Endothelial cell of hepatic sinusoid (primary cell): ENCODE data around the gene TANK.
"Not testable (repeated sequence)": the region's sequence is repeated elsewhere in the genome, so short reads cannot be mapped to it uniquely, and the experiment has no call there.

Experiments
- in situ Hi-C: cut with HindIII; loops from 2 replicates; pipeline ENCODE4 v1.10.0; 2017; ENCODE audit warnings: low sequenced_read_pairs

Gene TANK

DNA sequence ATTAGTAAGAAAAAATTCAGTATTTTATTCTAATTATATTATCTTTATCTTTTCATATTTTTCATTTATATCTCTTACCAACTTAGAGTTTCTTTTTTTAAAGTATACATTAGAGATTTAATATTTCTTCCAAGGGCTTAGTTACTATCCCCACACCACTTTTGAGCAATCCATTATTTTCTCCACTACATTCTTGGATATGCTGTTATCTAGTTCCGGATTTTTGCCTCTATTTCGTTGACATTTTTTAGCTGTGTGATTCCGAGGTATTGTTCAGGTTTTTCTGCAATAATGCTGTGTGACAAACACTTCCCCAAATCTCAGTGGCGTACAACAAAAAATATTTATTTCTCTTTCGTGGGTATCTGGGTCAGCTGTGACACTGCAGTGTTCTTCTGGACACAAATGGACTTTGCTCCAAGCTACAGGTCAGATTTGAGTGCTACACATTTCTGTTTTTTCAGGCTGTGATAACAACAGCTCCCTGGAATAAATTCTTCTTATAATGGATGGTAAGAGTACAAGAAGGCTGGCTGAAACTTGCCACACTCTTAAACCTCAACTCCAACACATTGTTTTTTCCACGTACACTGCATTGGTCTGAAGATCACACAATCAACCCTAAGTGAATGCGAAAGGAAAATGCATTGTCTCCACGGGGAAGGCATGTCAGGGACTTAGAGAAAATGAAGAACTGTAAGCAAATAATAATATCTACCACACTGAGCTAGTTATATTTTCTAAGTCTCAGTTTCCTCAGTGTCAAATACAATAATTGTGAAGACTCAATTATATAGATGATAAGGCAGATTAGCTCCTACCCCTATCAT lies 97.1 kb downstream of the TANK start:
- in situ Hi-C loops = no loop called here

DNA sequence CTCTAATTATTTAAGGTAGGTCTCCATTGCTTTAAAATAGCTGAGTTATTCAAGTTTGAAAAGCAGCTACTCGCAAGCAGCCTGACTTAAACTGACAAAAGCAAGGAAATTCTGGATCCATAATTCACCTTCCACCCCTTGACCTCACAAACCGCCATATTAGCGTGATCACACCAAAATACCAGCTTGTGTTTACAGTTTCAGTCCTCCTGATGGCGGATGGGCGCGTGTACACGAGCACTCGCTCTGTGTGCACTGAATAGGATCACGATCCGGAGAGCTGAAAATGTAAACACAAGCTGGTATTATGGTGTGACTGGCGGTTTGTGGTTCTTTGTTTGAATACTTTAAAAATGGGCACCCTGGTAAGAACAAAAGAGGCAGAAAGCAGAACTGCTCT lies 105.6 kb downstream of the TANK start:
- in situ Hi-C loops = no loop called here

- in situ Hi-C loops = no loop called here
Measured at GRCh38 chr2:161269111-161269510, 108.9 kb downstream of the TANK start.

- in situ Hi-C loops = no loop called here
Measured at GRCh38 chr2:161273038-161273760, 113.0 kb downstream of the TANK start.

DNA sequence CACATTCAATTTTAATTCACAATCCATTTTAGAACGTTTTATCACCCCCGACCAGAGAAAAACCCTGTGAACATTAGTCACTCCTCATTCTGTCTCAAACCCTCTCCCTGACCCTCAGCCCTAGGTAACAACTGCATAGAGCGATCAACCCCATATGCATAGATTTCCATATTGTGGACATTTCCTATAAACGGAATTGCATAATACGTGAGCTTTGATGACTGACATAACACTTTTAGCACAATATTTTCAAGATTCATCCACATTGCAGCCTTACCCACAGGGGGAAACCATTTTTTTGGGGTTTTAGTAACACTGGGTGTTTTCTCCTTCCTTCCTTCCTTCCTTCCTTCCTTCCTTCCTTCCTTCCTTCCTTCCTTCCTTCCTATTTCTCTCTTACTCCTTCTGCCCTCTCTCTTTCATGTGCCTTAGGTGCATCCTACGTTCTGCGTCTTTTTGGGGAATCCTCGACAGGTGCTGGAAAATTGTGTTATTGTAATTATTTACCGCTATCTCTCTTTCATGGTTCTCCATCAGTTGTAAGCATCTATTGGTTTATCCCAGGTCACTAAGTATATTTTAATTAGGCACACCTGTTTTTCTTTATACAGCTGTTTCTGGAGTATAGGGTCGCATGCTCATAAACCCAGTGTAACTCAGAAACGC lies 118.5 kb downstream of the TANK start:
- in situ Hi-C loops = not testable (repeated sequence)

GRCh38 chr2:161279230-161279815 lies 119.1 kb downstream of the TANK start:
- in situ Hi-C loops = not testable (repeated sequence)

- in situ Hi-C loops = not testable (repeated sequence)
Measured at GRCh38 chr2:161280906-161281323, 120.7 kb downstream of the TANK start.

DNA sequence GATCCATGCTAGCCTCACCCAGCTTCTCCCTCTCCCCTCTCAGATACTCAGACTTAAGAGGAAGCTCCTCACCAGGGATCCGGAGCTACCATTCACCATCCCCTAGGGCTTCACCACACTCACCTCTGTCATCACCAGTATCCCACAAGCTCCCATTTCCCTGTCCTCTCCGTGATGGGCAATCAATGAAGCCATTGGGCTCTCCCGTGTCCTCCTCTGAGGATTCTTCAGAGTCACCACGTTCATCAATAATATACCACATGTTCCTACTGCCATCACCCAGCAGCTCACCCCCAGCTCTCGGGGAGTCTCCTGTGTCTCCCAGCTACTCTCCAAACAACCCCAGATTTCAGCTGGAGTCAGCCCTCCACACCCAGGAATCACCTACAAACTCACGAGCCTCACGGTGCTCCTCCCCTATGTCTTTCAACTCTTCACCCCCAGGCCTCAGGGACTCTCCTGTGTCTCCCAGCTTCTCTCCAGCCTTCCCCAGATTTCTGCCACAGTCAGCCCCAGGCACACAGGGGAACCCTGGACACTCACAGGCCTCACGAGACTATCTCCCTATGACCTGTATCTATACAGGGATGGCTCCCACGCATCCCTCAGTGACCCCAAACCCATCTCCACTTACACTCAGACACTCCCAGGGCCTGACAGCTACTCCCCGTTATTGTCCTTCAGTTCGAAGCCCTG lies 121.5 kb downstream of the TANK start:
- in situ Hi-C loops = not testable (repeated sequence)

GRCh38 chr2:161282311-161282644 lies 122.0 kb downstream of the TANK start:
- in situ Hi-C loops = not testable (repeated sequence)

- in situ Hi-C loops = no loop called here
Measured at GRCh38 chr2:161283926-161284325, 123.7 kb downstream of the TANK start.
